GF-D8 (cell line): ENCODE results near the gene NLGN3.

Experiments
- DNase-seq: peaks from one replicate; lab custom pipeline; 2025; lab: John Stamatoyannopoulos, UW

The NLGN3 gene

DNA sequence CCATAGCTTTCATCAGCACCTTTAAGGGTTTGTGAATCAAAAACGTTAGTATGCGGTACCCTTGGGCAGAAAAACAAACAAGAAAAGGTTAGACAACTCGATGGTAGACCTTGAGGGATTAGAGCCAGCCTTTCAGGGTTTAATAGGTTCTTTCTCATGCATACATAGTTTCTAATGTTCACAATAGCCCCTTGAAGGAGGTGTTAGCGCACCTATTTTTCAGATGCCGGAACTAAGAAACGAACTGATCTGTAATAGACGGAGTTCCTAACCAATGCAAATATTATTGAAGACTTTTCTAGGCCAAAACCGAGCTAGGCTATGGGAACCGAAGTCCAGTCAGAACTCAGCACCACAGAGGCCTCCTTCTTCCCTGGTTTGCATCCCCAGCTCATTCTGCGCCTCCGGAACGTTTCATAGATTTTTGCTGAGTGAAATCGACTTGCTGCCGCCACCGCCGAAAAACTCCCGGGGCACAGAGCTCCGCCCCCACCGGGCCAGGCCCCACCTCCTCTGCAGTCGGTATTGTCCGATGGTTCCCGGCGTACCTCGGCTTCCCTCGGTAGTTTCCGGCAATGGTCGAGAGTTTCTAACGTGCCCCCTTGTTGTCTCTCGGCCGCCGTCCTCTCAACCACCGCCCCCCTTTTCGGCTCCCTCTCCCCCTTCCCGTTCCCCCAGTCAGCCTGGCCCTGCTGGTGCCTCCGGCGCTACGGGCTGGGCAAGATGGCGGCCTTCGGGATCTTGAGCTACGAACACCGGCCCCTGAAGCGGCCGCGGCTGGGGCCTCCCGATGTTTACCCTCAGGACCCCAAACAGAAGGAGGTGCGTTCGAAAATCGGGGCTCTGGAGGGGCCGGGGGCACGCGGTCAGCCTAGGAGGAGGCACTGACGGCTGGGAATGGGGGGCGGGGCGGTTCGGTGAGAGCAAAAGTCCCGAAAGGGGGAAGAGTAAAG is 26.3 kb upstream of the NLGN3 start, which contains the start of gene MED12:
Gene MED12 (plus strand): TSS at position 565 of the 953 bp plus-strand sequence. CDS start 159 bp downstream, at position 724.
- peak; percentile 49 for DNase-seq

DNA sequence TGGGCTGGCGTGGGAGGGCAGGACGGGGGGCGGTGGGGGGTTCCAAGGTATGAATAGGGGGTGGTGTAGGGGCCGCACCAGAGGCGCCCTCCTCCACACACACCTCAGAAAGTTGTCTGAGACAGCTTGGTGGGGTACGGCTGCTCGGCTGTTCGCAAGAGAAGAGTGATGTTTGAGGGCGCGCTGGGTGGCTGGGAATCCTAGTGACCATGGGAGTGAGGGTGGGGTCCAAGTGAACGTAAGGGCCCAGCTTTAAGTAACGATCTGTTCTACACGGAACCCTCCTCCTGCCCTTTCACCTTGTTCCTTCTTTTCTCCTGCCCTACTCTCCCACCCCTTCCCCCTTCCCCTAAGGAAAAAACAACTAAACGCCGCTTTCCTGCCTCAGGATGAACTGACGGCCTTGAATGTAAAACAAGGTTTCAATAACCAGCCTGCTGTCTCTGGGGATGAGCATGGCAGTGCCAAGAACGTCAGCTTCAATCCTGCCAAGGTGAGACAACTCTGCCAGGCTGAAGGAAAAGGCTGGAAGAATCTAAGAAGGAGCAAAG is 25.6 kb upstream of the NLGN3 start:
- no peak for DNase-seq

DNA sequence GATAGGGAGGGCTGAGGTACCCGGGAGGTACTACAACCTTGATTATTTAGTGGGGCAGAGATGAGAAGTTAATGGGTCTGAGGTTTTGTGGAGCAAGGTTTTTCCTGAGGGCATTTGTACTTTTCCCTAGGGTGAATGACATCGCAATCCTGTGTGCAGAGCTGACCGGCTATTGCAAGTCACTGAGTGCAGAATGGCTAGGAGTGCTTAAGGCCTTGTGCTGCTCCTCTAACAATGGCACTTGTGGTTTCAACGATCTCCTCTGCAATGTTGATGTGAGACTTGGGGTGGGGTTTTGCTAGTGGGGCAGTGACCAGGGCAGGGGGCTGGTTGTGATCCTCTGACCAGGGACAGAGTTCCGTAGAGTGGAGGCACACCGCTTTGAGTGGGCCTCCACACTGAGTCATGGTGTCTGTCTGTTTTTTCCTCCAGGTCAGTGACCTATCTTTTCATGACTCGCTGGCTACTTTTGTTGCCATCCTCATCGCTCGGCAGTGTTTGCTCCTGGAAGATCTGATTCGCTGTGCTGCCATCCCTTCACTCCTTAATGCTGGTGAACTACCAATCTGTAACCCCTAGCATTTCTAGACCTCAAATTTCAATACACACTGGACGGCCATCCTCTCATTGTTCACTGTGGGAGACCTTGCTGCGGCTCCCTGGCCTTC is 16.3 kb upstream of the NLGN3 start:
- no peak for DNase-seq

DNA sequence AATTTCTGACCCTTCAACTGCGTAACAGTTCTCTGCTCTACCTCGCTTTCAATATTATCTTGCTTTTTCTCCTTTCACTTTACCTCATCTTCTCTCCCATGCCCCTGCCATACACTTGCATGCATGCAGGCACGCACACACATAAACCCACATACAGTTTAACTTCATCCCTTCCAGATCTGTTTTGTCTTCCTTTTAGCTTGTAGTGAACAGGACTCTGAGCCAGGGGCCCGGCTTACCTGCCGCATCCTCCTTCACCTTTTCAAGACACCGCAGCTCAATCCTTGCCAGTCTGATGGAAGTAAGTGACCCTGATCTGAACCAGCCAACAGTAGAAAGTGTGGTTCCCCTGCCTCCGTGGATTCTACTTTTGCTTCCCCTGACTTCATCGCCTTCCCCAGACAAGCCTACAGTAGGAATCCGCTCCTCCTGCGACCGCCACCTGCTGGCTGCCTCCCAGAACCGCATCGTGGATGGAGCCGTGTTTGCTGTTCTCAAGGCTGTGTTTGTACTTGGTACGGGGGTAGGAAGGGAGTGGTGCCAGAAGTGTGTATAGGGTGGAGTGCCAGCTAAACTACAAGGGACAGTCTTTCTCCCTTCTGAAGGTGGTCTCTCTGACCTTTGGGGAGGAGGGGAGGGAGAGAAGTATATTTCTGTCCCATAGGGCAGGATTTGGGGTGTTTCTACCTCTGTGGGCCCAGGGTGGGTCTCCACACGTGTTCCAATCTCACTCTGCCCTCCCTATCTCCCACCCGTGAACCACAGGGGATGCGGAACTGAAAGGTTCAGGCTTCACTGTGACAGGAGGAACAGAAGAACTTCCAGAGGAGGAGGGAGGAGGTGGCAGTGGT is 15.5 kb upstream of the NLGN3 start:
- DNase-seq, result no peak

DNA sequence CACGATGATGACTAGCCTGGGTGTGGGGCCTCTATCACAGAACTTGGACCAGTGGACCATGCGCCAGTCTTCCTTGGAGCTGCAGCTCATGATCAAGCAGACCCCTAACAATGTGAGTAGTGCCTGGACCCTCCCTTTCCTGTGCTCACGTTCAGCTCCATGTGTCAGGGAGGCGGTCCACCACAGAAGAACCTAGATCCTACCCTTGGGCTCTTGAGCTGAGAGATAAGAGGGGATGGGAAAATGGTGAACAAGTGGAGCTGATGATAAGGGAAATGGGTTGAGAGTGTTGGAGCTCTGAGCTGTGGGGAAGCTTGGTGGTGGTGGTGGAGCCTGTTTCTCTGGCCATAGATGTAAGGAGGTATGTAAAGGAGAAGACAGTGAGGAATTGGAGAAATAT is 13.1 kb upstream of the NLGN3 start:
- no peak for DNase-seq

DNA sequence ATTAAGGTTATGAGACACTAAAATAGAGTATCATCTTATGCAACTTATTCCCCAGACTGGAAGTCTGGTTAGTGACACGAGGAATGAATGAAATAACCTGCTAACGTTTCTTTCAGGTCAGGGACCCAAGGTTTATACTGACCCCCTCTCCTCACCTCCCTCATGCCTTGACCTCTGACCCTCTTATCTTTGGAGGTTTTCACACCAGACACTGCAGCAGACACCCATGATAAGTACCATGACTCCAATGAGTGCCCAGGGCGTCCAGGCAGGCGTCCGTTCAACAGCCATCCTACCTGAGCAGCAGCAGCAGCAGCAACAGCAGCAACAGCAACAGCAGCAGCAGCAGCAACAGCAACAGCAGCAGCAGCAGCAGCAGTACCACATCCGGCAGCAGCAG is 4.2 kb upstream of the NLGN3 start:
- no peak for DNase-seq

DNA sequence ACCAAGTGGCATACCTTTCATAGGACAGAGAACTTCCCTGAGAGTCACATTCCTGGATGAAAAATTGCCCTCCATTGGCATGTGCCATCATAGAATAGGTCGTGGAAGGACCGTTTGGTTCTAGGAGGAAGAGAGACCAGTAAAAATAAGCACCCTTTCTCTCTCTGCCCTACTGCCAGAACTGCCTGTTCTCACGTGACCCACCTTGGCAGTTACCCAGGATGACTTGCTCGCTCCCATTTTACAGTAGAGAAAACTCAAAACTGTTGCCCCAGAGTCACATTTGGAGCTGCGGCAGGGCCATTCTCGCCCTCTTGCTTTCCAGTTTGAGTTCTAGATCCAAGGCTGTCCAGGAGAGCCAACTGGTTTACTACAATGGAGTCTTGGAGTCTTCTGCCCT is 1.1 kb upstream of the NLGN3 start:
- DNase-seq, result no peak

DNA sequence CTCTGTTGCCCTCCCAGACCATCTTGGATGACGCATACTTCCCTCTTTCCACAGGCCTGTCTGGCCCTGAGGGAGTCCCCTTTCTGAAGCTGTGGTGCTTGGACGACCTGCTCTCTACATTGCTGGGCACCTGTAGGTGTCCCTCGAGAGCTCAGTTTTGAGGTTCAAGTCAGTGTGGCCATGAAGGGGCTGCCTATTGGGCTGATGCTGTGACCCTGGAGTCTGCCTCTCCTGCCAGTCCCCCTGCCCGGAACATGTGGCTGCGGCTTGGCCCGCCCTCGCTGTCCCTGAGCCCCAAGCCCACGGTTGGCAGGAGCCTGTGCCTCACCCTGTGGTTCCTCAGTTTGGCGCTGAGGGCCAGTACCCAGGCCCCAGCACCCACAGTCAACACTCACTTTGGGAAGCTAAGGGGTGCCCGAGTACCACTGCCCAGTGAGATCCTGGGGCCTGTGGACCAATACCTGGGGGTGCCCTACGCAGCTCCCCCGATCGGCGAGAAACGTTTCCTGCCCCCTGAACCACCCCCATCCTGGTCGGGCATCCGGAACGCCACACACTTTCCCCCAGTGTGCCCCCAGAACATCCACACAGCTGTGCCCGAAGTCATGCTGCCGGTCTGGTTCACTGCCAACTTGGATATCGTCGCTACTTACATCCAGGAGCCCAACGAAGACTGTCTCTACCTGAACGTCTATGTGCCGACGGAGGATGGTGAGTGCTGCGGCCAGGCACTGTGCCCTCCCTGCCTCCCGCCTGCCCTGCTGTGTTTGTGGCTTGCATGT is 3.0 kb downstream of the NLGN3 start:
- DNase-seq, result no peak

DNA sequence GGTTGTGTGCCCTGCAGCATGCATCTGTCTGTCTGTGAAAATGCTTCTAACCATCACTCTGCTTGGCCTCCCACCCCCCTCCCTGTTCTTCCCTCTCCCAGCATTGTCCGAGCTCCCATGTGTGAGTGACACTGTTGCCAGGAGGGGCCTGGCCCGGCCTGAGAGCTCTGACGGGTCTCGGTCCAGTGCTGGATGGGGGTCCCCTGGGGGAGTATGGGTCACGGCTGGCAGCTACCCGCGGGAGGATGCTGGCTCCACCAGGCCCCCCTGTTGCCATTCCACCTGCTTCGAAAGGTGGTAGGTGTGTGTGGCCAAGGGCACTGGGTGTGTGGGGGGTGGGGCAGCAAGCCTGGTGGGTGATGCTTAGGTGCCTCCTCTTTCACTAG is 3.6 kb downstream of the NLGN3 start:
- DNase-seq, result no peak

DNA sequence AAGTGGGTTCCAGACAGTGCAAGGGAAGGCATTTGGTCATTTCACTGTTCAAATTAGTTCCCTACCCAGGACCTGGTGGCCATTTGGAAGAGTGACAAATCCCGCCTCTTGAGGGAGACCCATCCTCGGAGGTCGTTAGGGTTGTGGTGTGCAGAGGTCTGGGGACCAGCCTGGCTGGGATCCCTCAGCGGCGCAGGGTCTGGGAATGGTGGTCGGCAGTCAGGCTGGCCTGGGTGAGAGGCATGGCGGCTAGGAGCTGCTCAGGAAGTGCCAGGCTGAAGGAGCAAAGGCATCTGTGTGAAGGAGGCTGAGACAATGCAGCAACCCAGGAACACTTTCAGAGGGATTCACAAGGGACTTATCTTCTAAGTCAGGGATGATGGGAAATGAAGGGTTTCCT is 6.7 kb downstream of the NLGN3 start:
- no peak for DNase-seq

DNA sequence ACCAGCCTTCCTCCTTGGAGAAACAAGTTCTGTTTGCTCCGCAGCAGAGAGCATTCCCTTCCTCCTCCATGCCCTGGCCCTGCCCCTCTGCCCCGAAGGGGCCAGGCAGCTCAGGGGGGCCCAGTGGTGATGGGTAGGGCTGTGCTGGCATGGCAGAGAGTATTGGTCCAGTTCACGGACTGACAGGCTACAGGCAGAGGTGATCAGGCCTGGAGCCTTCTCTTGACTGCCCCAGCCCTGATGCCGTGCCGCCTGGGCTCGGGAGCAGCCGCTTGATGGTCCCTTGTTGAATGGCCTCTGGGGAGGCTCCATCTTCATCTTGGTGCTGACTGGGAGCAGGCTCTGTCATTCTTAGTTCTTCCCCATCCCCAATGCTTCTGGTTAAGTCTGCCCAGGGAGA is 9.6 kb downstream of the NLGN3 start:
- no peak for DNase-seq

DNA sequence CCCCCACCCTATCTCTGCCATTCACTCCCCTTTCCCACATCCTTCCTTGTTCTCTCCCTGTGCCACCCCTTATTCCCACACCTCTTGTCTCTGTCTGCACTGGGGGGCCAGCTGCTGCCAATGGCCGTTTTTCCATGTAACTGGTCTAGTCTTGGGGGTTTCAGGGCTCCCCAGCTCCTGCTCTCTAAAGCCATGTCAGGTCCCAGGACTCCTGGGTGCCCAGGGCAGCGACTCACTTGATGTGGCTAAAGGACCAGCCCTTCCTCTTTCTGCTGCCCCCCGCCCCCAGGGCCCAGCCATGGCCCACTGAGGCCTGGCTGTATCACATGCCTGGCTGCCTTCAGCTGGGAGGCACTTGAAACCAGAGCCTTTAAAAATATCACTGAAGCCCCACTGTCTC is 10.0 kb downstream of the NLGN3 start:
- DNase-seq, result no peak

DNA sequence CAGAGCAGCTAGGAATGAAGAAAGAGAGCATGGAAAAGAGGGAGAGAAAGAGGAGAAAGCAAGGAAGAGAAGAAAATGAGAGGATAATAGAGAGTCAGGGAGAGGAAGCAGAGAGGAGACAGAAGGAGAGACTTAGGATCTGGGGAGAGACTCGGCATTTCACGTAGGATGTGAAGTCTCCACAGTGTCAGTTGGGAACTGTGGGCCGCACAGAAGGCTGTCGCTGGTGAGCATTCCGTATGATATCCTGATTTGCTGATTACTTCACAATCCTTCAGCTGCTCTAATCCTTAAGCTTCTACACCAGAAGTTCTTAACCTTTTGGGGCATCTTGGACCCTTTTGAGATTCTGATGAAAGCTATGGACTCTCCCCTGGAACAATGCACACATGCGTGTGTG is 14.0 kb downstream of the NLGN3 start:
- DNase-seq, result no peak

DNA sequence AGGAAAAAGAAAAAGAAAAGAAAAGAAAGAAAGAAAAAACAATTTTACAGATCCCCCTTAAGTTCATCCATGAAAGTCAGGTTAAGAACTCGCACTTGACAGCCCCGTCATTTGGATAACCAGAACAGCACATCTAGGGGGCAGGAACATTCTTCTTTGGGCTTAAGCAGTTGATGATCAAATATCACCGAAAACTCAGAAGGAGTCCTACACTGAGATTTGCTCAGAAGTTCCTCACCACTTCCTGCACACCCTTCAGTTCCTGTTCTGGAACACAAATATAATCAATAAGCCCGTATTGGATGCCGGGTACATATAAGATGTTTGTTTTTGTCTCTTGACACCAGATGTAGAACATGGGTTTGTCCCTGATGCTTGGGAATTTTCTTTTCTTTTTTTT is 14.7 kb downstream of the NLGN3 start:
- DNase-seq, result no peak

DNA sequence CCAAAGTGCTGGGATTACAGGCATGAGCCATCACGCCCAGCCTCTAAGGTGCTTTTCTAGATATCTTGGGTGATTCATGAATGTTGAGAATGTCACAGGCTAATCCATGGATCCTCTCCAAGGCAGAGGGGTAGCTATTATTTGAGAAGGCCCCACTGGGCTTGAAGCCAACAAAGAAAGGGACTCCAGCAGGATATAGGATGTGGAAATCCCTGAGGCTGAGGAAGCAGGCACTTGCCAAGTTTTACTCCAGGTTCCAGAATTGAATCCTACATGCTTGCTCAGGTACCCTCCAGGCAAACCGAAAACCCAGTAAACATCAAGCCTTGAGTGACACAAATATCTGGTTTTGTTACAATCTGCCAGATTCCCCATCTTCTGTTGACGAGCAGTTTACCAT is 15.8 kb downstream of the NLGN3 start:
- DNase-seq, result no peak

DNA sequence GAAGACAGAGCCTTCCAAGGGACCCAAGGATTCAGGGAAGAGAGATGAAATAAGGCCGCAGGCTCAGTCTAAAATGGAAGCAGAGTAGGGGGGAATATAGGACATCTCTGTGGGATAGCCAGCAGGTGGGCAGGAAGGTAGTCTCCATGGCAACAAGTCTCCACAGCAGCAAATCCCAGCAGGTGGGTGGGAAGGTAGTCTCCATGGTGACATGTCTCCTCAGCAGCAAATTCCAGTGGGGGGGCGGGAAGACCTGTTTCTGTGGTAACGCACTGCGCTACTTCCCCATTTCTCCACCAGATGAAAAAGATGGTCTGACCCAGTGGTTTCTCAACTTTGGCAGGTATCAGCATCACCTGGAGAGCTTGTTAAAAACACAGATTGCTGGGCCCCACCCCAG is 18.3 kb downstream of the NLGN3 start:
- no peak for DNase-seq

DNA sequence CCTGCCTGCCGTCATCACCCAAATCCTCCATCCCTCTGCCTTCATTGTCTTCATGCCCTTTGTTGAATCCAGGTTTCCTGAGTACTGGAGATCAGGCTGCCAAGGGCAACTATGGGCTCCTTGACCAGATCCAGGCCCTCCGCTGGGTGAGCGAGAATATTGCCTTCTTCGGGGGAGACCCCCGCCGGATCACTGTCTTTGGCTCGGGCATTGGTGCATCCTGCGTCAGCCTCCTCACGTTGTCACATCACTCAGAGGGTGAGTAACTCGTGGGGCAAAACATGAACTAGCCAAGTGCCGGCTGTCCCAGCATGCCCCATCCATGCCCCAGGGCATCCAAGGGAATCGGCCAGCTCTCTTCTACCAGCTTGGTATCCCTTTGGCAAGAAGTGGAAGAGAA is 19.4 kb downstream of the NLGN3 start:
- no peak for DNase-seq

DNA sequence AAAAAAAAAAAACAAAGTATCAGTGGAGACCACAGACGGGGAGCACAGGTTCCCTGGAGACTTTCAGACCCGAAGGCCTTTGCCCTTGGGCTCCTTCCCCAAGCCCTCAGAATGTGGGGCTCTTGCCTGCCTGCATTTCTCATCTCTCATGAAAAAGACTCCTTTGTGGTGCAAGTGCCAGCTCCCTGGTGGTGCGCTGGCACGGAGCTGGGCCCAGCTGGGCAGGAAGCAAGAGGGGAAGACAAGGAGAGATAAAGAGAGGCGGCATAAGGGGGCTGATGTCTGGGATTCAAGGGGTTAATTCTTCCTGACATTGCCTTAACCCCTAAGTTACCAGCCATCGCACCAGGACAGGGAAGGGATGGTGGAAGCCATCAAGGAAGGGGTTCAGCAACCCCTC is 21.8 kb downstream of the NLGN3 start:
- DNase-seq, result no peak

DNA sequence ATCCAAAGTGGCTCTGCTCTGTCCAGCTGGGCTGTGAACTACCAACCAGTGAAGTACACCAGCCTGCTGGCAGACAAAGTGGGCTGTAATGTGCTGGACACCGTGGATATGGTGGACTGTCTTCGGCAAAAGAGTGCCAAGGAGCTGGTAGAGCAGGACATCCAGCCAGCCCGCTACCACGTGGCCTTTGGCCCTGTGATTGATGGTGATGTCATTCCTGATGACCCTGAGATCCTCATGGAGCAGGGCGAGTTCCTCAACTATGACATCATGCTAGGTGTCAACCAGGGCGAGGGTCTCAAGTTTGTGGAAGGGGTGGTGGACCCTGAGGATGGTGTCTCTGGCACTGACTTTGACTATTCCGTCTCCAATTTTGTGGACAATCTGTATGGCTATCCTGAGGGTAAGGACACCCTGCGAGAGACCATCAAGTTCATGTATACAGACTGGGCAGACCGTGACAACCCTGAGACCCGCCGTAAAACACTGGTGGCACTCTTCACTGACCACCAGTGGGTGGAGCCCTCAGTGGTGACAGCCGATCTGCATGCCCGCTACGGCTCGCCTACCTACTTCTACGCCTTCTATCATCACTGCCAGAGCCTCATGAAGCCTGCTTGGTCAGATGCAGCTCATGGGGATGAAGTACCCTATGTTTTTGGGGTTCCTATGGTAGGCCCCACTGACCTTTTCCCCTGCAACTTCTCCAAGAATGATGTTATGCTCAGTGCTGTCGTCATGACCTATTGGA is 22.6 kb downstream of the NLGN3 start:
- no peak for DNase-seq

DNA sequence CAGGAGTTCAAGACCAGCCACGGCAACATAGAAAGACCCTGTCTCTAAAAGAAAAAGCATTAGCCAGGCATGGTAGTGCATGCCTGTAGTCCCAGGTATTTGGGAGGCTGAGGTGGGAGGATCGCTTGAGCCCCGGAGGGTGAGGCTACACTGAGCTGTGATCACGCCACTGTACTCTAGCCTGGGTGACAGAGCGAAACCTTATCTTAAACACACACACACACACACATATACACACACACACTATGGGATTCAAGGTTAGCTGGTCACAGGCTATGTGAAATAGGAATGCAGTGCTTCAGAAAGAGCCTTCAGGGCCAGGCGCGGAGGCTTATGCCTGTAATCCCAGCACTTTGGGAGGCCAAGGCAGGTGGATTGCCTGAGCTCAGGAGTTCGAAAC is 23.5 kb downstream of the NLGN3 start:
- DNase-seq, result no peak

DNA sequence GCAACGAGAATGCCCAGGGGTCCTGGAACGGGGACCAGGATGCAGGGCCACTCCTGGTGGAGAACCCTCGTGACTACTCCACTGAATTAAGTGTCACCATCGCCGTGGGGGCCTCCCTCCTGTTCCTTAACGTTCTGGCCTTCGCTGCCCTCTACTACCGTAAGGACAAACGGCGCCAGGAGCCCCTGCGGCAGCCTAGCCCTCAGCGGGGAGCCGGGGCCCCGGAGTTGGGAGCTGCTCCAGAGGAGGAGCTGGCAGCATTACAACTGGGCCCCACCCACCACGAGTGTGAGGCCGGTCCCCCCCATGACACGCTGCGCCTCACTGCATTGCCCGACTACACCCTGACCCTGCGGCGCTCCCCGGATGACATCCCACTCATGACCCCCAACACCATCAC is 24.9 kb downstream of the NLGN3 start:
- no peak for DNase-seq
